Measurements from ENCODE around the gene RAB44. TPM values are rescaled to one million over a fixed set of nuclear protein-coding genes. Genes with fewer than 3 reads are reported as not detected.

Gene RAB44
- total RNA-seq, 2 donors from 2014 or later = 0.08 to 0.30 TPM

GRCh38 chr6:36659271-36659670 is 38.4 kb upstream of the RAB44 start:
- no peak overlapping the region for H3K4me3 ChIP-seq
- no peak overlapping the region for H3K9ac ChIP-seq (ENCODE audit: low read depth in 2 of 2, low read length in 2 of 2)
- H3K4me1 ChIP-seq = no peaks in the 10 kb centered on the region
- H3K27me3 ChIP-seq = no peaks in the 10 kb centered on the region
- DNase-seq = no peak
- TF ChIP-seq CTCF (IDR thresholded peaks at IDR 0.05) = no peak
- intact Hi-C loops (cut with DNase I) = no loop called here
- no peaks in the 10 kb centered on the region for H3K36me3 ChIP-seq
- H3K9me3 ChIP-seq = no peaks in the 10 kb centered on the region
- H3K27ac ChIP-seq = no peak overlapping the region

GRCh38 chr6:36660771-36661471 is 36.7 kb upstream of the RAB44 start:
- Histone ChIP-seq H3K27ac (no peak overlapping the region), H3K36me3 (no peaks in the 10 kb centered on the region), H3K9me3 (no peaks in the 10 kb centered on the region), H3K27me3 (no peaks in the 10 kb centered on the region), H3K4me1 (no peaks in the 10 kb centered on the region), H3K4me3 (no peak overlapping the region), H3K9ac (ENCODE audit: low read depth in 2 of 2, low read length in 2 of 2) (peak overlapping the region in 1 of 2 donors; percentile 43)
- peak; percentile 80 for DNase-seq
- no peak for TF ChIP-seq CTCF (IDR thresholded peaks at IDR 0.05)
- intact Hi-C loops (cut with DNase I) = no loop called here

GRCh38 chr6:36662380-36662779 is 35.2 kb upstream of the RAB44 start:
- intact Hi-C loops (cut with DNase I) = no loop called here
- no peak overlapping the region for H3K27ac ChIP-seq
- no peaks in the 10 kb centered on the region for H3K9me3 ChIP-seq
- no peaks in the 10 kb centered on the region for H3K27me3 ChIP-seq
- no peak for DNase-seq
- no peak for TF ChIP-seq CTCF (IDR thresholded peaks at IDR 0.05)
- H3K36me3 ChIP-seq = no peaks in the 10 kb centered on the region
- H3K4me3 ChIP-seq = no peak overlapping the region
- no peak overlapping the region for H3K9ac ChIP-seq (ENCODE audit: low read depth in 2 of 2, low read length in 2 of 2)
- H3K4me1 ChIP-seq = no peaks in the 10 kb centered on the region

- H3K4me3 ChIP-seq = no peak overlapping the region
- no peaks in the 10 kb centered on the region for H3K27me3 ChIP-seq
- no peaks in the 10 kb centered on the region for H3K9me3 ChIP-seq
- H3K36me3 ChIP-seq = no peaks in the 10 kb centered on the region
- intact Hi-C loops (cut with DNase I) = no loop called here
- H3K9ac ChIP-seq (ENCODE audit: low read depth in 2 of 2, low read length in 2 of 2) = no peak overlapping the region
- H3K27ac ChIP-seq = no peak overlapping the region
- H3K4me1 ChIP-seq = no peaks in the 10 kb centered on the region
- no peak for TF ChIP-seq CTCF (IDR thresholded peaks at IDR 0.05)
- DNase-seq = peak; percentile 79
Observed at GRCh38 chr6:36662827-36663256, 34.8 kb upstream of the RAB44 start.

- Histone ChIP-seq H3K27ac (no peak overlapping the region), H3K36me3 (no peaks in the 10 kb centered on the region), H3K4me1 (no peaks in the 10 kb centered on the region)
Observed at GRCh38 chr6:36663504-36664446, 33.9 kb upstream of the RAB44 start.

More at GRCh38 chr6:36663504-36664446, 33.9 kb upstream of the RAB44 start:
- intact Hi-C loops (cut with DNase I) = no loop called here
- Histone ChIP-seq H3K9me3 (no peaks in the 10 kb centered on the region), H3K9ac (ENCODE audit: low read depth in 2 of 2, low read length in 2 of 2) (no peak overlapping the region), H3K27me3 (no peaks in the 10 kb centered on the region), H3K4me3 (no peak overlapping the region)
- TF ChIP-seq CTCF (IDR thresholded peaks at IDR 0.05) = no peak
- DNase-seq = no peak

All from colonic mucosa (tissue), 4 donors.